HepG2 (cell line): ENCODE measurements around the gene MRPL58. TPM values are rescaled to one million over a fixed set of nuclear protein-coding genes. Genes with fewer than 3 reads are reported as not detected.

Experiments
- ATAC-seq: fragments of 200-7000 bp; cut with Tn5 transposase; 3 replicates; pipeline ENCODE4 v1.9.1; 2020; ENCODE audit warnings: mild to moderate bottlenecking, moderate library complexity
- BruUV-seq: library from RNA; stranded (reverse); fragments of 400-500 nt; replicated peaks from 2 replicates; lab custom pipeline; 2021; lab: Mats Ljungman, UMichigan
- CTCF ChIA-PET: fragments of 300-600 bp; formaldehyde crosslinking; extraction: SDS; loops from one replicate; lab custom pipeline; 2021; ENCODE audit warnings: low total read pairs, inconsistent platforms, low intra/inter-chr PET ratio; lab: Yijun Ruan, JAX
- POLR2A ChIA-PET: fragments of 350-600 bp; sonication (Branson Sonifier 250); formaldehyde crosslinking; loops from one replicate; lab custom pipeline; 2020; ENCODE audit warnings: antibody characterized with exemption, inconsistent platforms; lab: Yijun Ruan, JAX
- DNase-seq: peaks from one replicate; pipeline ENCODE4 v3.0.0-alpha.2; 2015; ENCODE audit warnings: low spot score
- FAIRE-seq: peaks from 3 replicates; lab custom pipeline; 2011; peaks lifted over from hg19 to GRCh38; lab: Jason Lieb, UNC
- H2AFZ ChIP-seq: one replicate; pipeline ENCODE4 v1.6.1; 2011; ENCODE audit warnings: low read length, inconsistent platforms
- H3K27ac ChIP-seq: fragments of 300-600 bp; 3 replicates; pipeline ENCODE4 v1.8.0; 2011; ENCODE audit warnings: mixed run types, mild to moderate bottlenecking, mixed read lengths, low read length, inconsistent platforms; ENCODE audit not compliant: insufficient read depth; ENCODE audit errors: extremely low read length
- H3K27me3 ChIP-seq, 2 experiments: fragments of 200-600 bp in 1 of 2; 2 replicates in 1 of 2; 3 replicates in 1 of 2; pipeline versions ENCODE4 v1.6.0 to v1.8.0; 2011; ENCODE audit warnings: low read length in 2 of 2, mild to moderate bottlenecking in 2 of 2, moderate library complexity in 2 of 2, inconsistent platforms in 1 of 2; ENCODE audit not compliant: insufficient read depth in 2 of 2, control insufficient read depth in 1 of 2
- H3K36me3 ChIP-seq, 2 experiments: fragments of 200-600 bp in 1 of 2; replicated peaks in 1 of 2; 2 replicates in 1 of 2; 3 replicates in 1 of 2; pipeline versions ENCODE4 v1.5.1 to v1.8.0; 2011; ENCODE audit warnings: low read length in 2 of 2, inconsistent platforms in 1 of 2; ENCODE audit not compliant: insufficient read depth in 2 of 2, control insufficient read depth in 1 of 2
- H3K4me1 ChIP-seq: 2 replicates; pipeline ENCODE4 v1.5.1; 2012; ENCODE audit warnings: low read length, inconsistent platforms; ENCODE audit not compliant: insufficient read depth
- H3K4me2 ChIP-seq: 2 replicates; pipeline ENCODE4 v1.6.0; 2011; ENCODE audit warnings: low read depth, low read length, inconsistent platforms
- H3K4me3 ChIP-seq, 3 experiments: fragments of 200-600 bp in 1 of 3; sonication (generic), shearing (Covaris generic) in 1 of 3; replicated peaks in 1 of 3; 2 replicates each; pipeline ENCODE4 v1.5.1; 2011 to 2016; ENCODE audit warnings: low read length in 3 of 3, inconsistent platforms in 2 of 3, low read depth in 2 of 3, mild to moderate bottlenecking in 2 of 3, control low read depth in 1 of 3, mixed read lengths in 1 of 3; ENCODE audit not compliant: insufficient read depth in 1 of 3
- H3K79me2 ChIP-seq: one replicate; pipeline ENCODE4 v1.6.1; 2011; ENCODE audit warnings: low read length, inconsistent platforms; ENCODE audit not compliant: insufficient read depth
- H3K9ac ChIP-seq: 2 replicates; pipeline ENCODE4 v1.6.0; 2011; ENCODE audit warnings: mild to moderate bottlenecking, low read depth, low read length, inconsistent platforms; ENCODE audit not compliant: insufficient read depth
- H3K9me3 ChIP-seq: 2 replicates; pipeline ENCODE4 v1.5.1; 2012; ENCODE audit warnings: mild to moderate bottlenecking, low read length
- H4K20me1 ChIP-seq: 2 replicates; pipeline ENCODE4 v1.6.0; 2011; ENCODE audit warnings: inconsistent platforms, mild to moderate bottlenecking, low read length, moderate library complexity; ENCODE audit not compliant: insufficient read depth
- GTF3A ChIP-seq: sonication (generic); formaldehyde crosslinking; conservative IDR thresholded peaks from 2 replicates; pipeline ENCODE4 v1.4.0; 2020; ENCODE audit warnings: mild to moderate bottlenecking, missing genetic modification reagents
- NFATC3 ChIP-seq: sonication (generic); formaldehyde crosslinking; IDR thresholded peaks from 2 replicates; pipeline ENCODE4 v1.5.1; 2020; ENCODE audit warnings: mild to moderate bottlenecking, missing genetic modification reagents
- PLSCR1 ChIP-seq: sonication (generic); formaldehyde crosslinking; IDR thresholded peaks from 2 replicates; pipeline ENCODE4 v1.5.0; 2020; ENCODE audit warnings: missing genetic modification reagents, mild to moderate bottlenecking, borderline replicate concordance
- ZNF292 ChIP-seq: sonication (generic); formaldehyde crosslinking; IDR thresholded peaks from 2 replicates; pipeline ENCODE4 v1.8.1; 2022; ENCODE audit warnings: mild to moderate bottlenecking, low read depth, missing genetic modification reagents, borderline replicate concordance
- ZNF354B ChIP-seq: sonication (generic); formaldehyde crosslinking; IDR thresholded peaks from 2 replicates; pipeline ENCODE4 v1.8.0; 2022; ENCODE audit warnings: mild to moderate bottlenecking, missing genetic modification reagents
- ZNF616 ChIP-seq: sonication (generic); formaldehyde crosslinking; IDR thresholded peaks from 2 replicates; pipeline ENCODE4 v1.5.0; 2020; ENCODE audit warnings: low read depth, mild to moderate bottlenecking, missing genetic modification reagents
- ZNF772 ChIP-seq: sonication (generic); formaldehyde crosslinking; IDR thresholded peaks from 2 replicates; pipeline ENCODE4 v1.5.0; 2020; ENCODE audit warnings: mild to moderate bottlenecking, missing genetic modification reagents
- ZNF781 ChIP-seq: sonication (generic); formaldehyde crosslinking; IDR thresholded peaks from 2 replicates; pipeline ENCODE4 v1.5.1; 2020; ENCODE audit warnings: borderline replicate concordance, mild to moderate bottlenecking, missing genetic modification reagents; ENCODE audit errors: not compliant biosample characterization
- WGBS: methylation state at CpG from one replicate; pipeline ENCODE4 v1.1.6; 2017; ENCODE audit warnings: low lambda C conversion rate; 5-methylcytosine and 5-hydroxymethylcytosine counted together
- in situ Hi-C: cut with HindIII; loops from 2 replicates; pipeline ENCODE4 v1.10.0; 2017; ENCODE audit warnings: low pct_unique_long_range_greater_than_20kb; ENCODE audit not compliant: extremely low pct_ligation_motif_present
- intact Hi-C: fragments of 100-400 bp; cut with micrococcal nuclease; formaldehyde crosslinking; loops from one replicate; pipeline ENCODE4 v1.10.0; 2022; ENCODE audit not compliant: unreplicated experiment
- polyA plus RNA-seq, 8 experiments: library from polyadenylated mRNA; depleted of rRNA in 3 of 8; stranded (reverse) in 7 of 8; unstranded in 1 of 8; fragments of >200 nt; fragmentation: Illumina TruSeq in 4 of 8; extraction: Trizol in 4 of 8; gene quantifications; 2 replicates each; pipeline versions ENCODE4 v1.2.1 to v1.2.3, GENCODE V29; 2011 to 2016; ENCODE audit warnings: low read depth in 4 of 8, missing spikeins in 1 of 8, mixed read lengths in 1 of 8; ENCODE audit not compliant: insufficient read depth in 1 of 8
- total RNA-seq, 5 experiments: library from RNA; depleted of rRNA; stranded (reverse); fragments of >200 nt; fragmentation: Illumina TruSeq; extraction: Trizol; gene quantifications; 2 replicates each; pipeline ENCODE4 v1.2.3, GENCODE V29; 2016; ENCODE audit warnings: low read depth in 1 of 5
- TF ChIP-seq, protein P1 (sequence below): sonication (generic); formaldehyde crosslinking; IDR thresholded peaks from 2 replicates; pipeline ENCODE4 v1.5.1; 2020; ENCODE audit warnings: mild to moderate bottlenecking, moderate library complexity, missing genetic modification reagents
- TF ChIP-seq, protein P2 (sequence below), 2 experiments: sonication (generic) in 1 of 2; formaldehyde crosslinking in 1 of 2; IDR thresholded peaks; 2 replicates each; pipeline versions ENCODE4 v1.5.1 to v1.6.1; 2011 to 2020; ENCODE audit warnings: borderline replicate concordance in 1 of 2, low read depth in 1 of 2, low read length in 1 of 2, mild to moderate bottlenecking in 1 of 2, missing genetic modification reagents in 1 of 2, moderate library complexity in 1 of 2

The MRPL58 gene
- total and polyA plus RNA-seq, 2 of the 13 experiments (the other 11 are each of a cell fraction or from before 2014, with no cell fraction given): 44.9 to 68.9 TPM

DNA sequence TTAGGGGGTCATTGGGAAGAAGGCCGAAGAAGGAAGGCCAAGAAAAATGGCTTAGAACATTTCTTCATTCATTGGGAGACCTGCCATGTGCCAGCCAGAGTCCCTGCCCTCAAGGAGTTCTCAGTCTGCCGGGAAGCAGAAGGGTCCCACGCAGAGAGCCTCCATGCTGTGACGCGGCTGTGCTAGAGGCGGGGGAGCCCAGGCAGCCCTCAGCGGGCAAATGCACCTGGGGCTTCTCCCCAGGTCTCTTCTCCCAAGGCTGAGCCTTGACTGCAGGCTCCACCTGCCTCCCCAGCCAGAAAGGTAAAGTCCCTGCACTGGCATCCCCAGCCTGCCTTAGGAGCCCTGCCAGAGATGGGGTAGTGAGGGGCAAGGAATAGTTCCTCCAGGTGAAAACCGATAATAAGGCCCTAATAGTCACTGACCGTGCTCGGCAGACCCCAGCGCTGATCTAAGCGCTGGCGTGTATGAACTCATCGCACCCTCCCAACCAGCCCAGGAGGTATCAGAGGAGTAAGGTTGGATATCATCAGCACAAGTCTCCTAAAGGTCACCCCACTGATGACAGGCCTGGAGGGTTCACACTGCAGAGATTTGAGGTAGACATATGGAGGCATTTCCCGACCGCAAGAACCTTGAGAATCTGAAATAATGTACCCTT, 31.0 kb upstream of the MRPL58 start:
- H3K36me3 ChIP-seq: no peaks in the 10 kb centered on the region
- H3K4me2 ChIP-seq: peak overlapping the region; percentile 94
- H3K9ac ChIP-seq: peak overlapping the region; percentile 68
- H3K79me2 ChIP-seq: no peaks in the 10 kb centered on the region
- ChIA-PET CTCF (no interaction called here), POLR2A (interaction anchor here (3.0 kb wide), 1 partner anchor 9 kb away, joined by 32 read pairs; the partner anchor contains the start of gene HID1)
- FAIRE-seq (no peak), ATAC-seq (peak; percentile 5), DNase-seq (no peak)
- peak overlapping the region; percentile 72 to 88 (median 76) for H3K4me3 ChIP-seq
- in situ Hi-C loops: no loop called here
- intact Hi-C loops: no loop called here
- peaks cover 0 to 18% of the 10 kb centered on the region in 2 experiments; a peak in 3 of 5 replicates for H3K27me3 ChIP-seq
- H3K9me3 ChIP-seq: no peaks in the 10 kb centered on the region
- TF ChIP-seq ZNF292 (CRISPR knock-in tag) (0 out of 2 replicates have a peak, but pooled peaks have one; percentile 3), ZNF772 (CRISPR knock-in tag) (no peak), ZNF616 (CRISPR knock-in tag) (peak; percentile 14; the same call in 1 of the 2 replicates), GTF3A (0 out of 2 replicates have a peak, but pooled peaks have one; percentile 18), ZNF781 (CRISPR knock-in tag) (peak; percentile 16), ZNF354B (CRISPR knock-in tag) (0 out of 2 replicates have a peak, but pooled peaks have one; percentile 4), NFATC3 (CRISPR knock-in tag) (0 out of 2 replicates have a peak, but pooled peaks have one; percentile 80), PLSCR1 (CRISPR knock-in tag) (0 out of 2 replicates have a peak, but pooled peaks have one; percentile 12)
- TF ChIP-seq, protein P1, sequence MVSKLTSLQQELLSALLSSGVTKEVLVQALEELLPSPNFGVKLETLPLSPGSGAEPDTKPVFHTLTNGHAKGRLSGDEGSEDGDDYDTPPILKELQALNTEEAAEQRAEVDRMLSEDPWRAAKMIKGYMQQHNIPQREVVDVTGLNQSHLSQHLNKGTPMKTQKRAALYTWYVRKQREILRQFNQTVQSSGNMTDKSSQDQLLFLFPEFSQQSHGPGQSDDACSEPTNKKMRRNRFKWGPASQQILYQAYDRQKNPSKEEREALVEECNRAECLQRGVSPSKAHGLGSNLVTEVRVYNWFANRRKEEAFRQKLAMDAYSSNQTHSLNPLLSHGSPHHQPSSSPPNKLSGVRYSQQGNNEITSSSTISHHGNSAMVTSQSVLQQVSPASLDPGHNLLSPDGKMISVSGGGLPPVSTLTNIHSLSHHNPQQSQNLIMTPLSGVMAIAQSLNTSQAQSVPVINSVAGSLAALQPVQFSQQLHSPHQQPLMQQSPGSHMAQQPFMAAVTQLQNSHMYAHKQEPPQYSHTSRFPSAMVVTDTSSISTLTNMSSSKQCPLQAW: peak; percentile 48; the same call in 1 of the 2 replicates
- TF ChIP-seq, protein P2, sequence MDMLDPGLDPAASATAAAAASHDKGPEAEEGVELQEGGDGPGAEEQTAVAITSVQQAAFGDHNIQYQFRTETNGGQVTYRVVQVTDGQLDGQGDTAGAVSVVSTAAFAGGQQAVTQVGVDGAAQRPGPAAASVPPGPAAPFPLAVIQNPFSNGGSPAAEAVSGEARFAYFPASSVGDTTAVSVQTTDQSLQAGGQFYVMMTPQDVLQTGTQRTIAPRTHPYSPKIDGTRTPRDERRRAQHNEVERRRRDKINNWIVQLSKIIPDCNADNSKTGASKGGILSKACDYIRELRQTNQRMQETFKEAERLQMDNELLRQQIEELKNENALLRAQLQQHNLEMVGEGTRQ (IDR thresholded peaks at IDR 0.05; ENCODE audit: low read depth, low read length): no peak
- TF ChIP-seq, protein P2 (CRISPR knock-in tag; IDR thresholded peaks at IDR 0.05; ENCODE audit: borderline replicate concordance): no peak
- TSS peak; percentile 98 for BruUV-seq
- H2AFZ ChIP-seq: no peak overlapping the region
- peak overlapping the region; percentile 14 for H3K27ac ChIP-seq
- 86% methylated on average over 14 of the region's 16 CpGs for WGBS
- no peaks in the 10 kb centered on the region for H4K20me1 ChIP-seq
- H3K4me1 ChIP-seq: peaks cover 25% of the 10 kb centered on the region
